Stimulated activated CD4-positive, alpha-beta T cell treated with anti-CD3 and anti-CD28 coated beads, Interleukin-2, amount 100 ng/mL, for 4 hours (primary cell): ENCODE measurements around the gene OR10G3.

Experiments used
- DNase-seq: peaks from one replicate; pipeline ENCODE4 v3.0.0-alpha.2; 2020; ENCODE audit warnings: low read depth

Gene OR10G3

DNA sequence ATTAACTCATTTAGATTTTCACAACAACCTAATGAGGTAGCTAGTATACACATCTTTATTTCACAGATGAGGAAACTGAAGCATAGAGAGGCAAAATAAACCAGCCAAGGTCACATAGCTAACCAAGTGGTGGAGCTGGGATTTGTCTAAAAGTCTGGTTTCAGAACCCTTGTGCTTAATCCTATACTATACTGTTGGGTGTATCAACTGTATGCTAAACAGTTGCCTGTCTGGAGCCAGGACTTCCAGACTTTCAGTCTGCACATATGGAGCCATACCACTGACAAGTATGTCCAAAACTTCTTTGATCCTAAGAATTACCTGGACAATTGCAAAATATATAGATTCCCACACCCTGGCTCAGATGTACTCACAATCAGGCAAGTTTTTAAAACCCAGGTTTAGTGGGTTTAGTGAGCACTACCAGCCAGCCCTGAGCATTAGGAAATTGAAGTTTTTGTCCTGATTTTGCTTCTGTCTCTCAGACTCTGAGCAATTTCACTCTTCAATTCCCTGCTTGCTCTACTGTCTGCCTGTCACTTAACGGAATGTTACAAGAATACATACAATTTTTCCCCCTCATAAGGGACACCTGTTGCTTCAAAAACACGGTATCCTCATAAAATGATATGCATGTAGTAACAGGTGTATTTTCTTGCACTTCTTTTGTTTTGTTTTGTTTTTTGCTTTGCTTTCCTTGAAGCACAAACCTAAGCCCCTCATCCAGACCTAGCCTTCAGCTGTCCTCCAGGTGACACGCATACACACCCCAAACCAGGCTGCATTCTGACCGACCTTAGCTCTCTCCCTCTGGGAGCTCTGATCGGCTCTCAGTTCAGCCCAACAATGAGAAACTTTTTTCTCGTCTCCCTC is 44.1 kb downstream of the OR10G3 start:
- no peak for DNase-seq

DNA sequence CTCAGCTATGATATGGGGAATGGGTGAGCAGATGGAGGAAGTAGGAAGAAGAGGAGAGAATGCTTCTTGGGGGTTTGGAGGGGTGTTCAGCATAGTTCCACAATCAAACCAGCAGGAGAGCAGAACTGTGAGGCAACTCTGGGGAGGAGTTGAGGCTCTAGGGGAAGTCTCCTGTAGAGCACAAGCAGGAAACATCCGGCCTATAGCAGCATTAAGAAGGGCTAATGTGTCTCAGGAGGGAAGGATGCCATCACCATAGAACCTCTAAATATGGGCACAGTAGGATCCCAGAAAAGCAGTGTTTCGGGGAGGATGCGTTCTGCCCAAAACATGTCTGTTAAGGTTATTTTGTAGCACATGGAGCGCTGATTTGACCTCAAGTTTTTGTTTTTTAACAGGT is 45.3 kb downstream of the OR10G3 start:
- DNase-seq = no peak

DNA sequence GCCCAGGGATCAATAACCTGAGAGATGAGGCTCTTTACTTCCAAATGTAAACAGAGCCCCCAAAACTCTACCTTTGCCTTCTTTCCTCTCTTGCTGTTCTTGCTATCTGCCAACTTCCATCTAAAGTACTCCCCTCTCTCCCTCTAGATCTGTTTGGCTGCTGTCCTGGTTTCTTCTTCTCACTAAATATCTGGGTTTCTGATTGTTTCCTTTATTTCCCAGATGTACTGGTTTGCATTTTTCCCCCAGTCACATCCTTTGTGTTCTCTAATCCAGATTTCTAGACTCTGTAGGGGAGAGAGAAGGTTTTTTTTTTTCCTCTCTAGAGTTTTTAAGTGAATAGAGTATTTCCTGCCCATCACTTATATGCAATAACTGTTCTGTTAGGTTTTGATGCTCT is 46.6 kb downstream of the OR10G3 start:
- no peak for DNase-seq

DNA sequence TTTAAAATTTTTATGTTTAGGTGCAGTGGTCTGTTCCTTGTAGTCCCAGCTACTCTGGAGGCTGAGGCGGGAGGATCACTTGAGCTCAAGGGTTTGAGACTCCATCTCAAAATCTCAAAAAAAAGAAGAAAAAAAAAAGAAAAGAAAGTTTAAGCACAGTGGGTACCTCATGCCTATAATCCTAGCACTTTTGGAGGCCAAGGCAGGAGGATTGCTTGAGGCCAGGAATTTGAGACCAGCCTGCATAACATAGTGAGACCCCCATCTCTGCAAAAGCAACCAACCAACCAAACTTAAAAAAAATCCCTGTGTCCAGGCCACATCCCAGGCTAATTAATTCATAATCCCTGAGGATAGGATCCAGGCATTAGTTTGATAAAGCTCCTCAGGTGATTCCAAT is 50.4 kb downstream of the OR10G3 start:
- no peak for DNase-seq

DNA sequence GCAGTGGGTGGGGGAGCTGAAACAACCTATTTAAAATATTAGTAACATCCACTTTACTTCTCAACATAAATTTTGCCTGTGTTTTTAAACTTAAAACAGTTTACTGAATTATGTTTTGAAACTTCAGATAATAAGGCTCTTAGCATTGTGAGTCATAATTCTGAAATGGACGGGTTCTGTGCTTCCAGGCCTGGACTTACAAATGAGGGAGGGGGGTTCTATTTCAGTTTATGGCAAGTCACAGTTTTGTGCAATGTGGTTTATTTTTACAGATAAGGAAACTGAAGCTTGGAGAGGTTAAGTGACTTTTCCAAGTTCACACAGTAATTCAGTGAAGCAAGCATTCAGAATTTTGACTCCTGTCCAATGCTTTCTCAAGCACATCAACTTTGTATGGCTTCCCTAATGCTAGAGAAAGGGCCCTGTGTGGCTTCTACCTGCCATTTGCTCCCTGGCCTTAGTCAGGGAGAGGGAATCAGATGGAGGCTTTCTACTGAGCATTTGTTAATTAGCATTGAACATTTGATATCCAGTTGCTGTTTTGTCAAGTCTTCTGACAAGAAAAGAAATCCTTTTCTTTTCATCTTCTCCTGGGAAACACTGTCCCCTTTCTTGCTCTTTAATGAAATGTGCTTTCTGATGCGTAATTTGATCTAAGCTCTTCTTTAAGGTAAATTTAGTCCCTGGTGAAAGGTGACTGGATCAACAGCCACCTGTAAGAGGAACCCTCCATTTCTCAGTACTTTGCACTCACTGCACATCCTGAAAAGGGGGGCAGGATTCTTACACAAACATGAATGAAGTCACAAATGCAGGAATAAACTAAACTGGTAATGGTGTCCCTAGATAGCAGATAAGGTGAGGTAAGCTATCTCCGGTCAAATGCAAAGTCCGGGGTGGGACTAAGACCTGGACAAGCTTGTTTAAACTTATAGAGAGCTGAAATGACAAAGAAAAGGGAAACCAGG is 51.2 kb downstream of the OR10G3 start:
- no peak for DNase-seq

DNA sequence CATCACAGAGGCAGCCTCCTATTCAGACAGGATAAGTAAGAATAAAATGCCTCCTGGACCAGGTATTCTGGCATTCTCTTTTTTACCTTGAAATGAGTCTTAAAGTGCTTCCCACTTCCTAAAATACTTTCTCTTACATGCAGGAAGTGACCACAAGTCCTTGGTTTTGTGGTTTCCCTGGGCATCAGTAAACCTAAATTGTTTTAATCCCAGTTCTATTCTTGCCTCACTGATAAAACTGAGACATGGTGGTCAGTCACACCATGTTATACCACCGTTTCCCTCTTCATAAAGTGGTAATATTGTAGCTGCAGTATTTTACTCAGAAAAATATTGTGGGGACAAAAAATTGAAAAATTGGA is 52.6 kb downstream of the OR10G3 start:
- DNase-seq = no peak

DNA sequence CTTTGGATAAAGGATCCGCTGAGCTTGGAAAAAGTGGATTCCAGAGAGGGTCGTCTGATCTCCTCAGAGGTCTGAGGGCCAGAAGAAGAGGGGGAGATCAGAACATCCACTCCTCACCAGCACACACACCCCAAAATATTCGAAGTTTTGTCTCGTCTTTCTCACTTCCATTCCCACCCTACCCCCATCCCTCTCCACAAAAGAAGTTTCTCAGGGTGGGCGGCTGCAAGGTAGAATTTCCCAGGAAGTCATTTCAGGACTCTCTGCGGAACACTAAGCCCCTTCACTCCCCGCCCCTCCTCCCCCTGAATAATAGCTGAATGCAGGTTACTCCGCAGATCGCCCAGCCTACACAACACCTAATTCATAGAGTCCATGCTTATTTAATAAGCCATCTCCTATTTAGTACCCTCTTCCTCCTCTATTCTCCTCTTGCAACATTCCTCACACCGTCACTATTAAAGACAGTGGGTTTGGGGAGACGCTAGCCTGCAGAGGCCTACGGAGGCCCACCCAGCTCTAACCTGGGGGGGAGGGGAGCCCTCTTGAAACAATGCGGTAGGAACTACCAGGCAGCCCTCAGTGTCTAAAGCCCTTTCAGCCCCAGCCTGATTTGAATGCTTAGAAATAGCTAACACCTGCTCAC is 53.1 kb downstream of the OR10G3 start:
- DNase-seq = no peak

DNA sequence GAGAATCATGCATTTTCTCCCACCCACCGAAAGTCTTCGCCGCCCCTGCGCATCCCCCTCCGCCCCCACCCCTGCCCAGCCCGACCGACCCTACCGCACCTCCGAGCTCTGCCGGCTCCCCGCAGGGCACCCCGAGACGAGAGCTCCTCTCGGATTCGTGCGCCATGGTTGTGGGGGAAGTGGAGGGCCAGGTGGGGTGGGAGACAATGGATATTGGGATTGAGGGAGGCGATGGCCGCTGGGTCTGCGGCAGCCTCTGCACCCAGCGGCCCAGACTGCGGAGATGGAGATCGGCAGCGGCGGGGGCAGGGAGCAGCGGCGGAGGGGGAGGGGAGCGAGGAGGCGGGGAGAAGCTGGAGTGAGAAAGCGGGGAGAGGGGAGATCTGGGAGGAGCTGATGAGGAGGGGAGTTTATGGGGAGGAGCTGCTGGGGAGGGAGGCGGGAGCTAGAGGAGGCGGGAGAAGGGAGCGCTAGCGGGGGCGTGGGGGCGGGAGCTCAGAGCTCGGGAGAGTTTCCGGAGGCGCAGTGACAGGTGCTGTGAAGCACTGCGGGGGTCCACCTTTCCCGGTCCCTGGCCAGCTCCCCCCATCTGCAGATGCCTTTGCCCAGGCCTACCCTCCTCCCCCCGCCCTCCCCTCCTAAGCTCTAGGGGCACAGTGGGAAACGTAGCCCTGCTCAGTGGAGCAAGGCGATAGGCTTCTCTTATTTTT is 53.8 kb downstream of the OR10G3 start, which contains the start of gene SALL2:
SALL2 (minus strand) TSS at position 385 of the 710 bp plus-strand sequence; CDS start at position 166, 219 bp downstream.
- DNase-seq = peak; percentile 59

DNA sequence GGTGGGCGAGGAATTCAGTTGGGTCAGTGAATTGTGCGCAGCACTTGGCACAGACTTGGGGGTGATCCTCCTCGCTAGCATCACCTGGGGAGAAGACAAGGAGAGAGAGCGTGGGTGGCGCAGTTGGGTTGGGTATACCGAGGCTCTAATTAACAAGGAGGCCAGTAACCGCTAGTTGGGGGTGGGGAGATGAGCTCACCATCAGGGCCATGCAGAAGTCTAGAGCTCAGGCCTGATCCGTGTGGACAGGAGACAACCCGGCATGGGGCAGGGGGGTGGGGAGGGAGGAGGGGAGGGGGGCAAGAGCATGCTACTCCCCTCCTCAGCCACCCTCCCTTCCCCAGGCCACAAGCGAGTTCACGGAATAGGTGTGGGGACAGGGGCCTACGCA is 54.3 kb downstream of the OR10G3 start:
- DNase-seq = no peak

DNA sequence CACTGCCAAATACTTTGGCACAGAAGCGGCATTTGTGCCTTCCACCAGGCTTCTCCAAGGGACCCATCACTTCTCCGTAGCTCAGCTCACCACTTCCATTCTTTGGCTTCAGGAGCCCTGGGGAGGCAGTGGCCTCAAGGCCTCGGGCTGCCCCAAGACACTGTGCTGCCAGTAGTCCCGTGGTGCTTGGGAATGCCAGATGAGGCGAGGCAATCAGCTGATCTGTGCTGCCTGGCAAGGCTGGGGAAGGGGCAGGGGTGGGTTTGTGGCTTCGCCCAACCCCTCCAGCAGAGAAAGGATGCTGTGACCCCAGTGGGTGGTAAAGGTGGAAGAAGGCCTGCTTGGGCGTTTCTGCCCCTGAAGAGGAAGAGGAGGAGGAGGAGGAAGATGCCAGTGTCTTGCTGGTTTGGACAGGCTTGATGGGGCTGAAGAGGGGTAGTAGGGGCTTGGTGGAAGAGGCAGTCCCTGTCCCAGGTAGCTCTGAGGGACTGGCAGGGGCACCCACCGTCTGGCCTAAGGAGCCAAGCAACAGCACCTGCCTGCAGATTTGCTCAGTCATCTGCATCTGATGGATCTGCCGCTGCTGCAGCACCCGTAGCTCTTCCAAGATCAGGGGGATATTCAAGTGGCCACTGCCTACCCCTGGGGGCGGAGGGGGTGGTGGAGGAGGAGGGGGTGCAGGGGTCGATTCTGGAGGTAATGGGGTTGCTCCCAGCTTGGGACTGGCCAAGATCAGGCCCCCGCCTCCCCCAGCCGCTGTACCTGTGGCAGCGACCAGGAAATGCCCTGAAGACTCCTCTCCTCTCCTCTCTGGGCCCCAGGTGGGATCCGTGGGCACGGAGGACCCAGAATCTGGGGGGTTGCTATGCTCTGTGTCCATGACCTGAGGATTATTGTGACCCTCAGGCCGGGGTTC is 55.0 kb downstream of the OR10G3 start:
- DNase-seq = no peak

DNA sequence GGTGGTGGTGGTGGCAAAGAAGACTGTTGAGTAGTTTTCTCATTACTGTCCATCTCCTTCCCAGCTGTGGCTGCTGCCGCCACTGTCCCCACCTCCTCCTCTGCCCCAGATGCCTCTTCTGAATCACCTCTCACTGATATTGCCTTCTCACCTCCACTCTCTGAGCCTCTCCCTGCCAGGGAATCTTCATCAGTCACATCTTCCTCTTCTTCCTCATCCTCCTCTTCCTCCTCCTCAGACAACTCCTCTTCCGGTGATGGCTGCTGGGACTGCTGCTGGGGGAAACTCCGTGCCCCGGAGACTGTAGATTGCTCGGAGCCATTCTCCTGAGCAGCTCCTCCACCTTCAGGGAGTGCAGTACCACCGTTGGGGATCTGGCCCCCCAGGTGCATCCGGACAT is 56.7 kb downstream of the OR10G3 start:
- DNase-seq = no peak

DNA sequence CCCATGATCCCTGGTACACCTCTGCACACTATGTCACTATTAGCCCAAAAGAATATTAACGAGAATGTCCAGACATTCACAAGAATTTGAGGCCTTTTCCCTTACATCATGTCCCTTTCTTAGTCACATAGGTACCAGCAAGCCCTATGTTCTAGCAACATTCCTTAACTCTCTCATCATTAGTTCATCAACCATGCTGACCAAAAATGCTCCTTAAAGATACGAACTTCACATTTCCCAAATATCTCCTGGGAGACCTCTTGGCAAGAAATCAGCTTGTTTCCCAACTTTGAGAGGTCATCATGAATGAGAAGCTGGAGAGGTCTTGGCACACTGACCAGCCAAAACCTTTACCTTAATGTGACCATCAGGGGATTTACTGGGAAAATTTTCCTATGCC is 58.4 kb downstream of the OR10G3 start:
- no peak for DNase-seq

DNA sequence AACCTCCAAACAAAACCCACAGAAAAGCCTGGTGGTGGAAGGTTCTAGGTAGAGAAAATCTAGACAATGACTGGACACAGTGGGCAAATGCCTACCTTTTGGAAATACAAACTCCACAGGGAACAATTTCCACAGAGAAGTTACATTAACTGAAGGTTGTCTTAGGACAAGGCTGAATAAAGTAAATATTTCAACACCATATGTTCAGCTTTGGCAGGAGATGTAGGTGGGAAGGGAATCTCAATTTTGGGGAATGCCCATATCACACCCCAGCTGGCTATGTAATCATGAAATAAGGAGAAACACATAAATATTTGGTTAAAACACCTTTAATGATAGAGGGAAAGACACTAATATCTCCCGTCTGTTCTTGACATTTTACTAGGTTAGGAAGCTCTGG is 59.1 kb downstream of the OR10G3 start:
- no peak for DNase-seq

DNA sequence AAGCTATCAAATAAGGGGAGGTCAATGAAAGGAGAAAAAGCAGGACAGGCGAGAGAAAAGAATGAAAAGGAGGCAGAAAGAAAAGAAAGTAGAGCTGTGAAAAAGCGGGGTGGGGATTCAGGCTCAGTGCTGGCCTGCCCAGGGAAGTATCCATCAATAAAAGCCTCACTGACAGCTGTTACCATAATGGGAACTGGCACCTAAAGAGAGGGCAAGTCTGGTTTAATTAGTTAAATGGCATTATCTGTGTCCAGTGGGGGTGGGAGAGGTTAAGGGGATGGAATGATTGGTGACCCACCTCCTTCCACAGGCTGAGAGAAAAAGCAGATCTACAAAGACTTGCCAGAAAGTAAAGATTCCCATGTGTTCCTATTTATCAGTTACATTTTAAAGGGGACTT is 61.2 kb downstream of the OR10G3 start:
- no peak for DNase-seq
